ENCODE results near the gene MFSD6. TPM values are rescaled to one million over a fixed set of nuclear protein-coding genes. Genes with fewer than 3 reads are reported as not detected.
"Not testable (repeated sequence)": the region's sequence is repeated elsewhere in the genome, so short reads cannot be mapped to it uniquely, and the experiment has no call there.

Gene MFSD6
- total RNA-seq, 1 experiment from 2014 or later = 0.53 TPM

GRCh38 chr2:190466819-190467446, 58.8 kb downstream of the MFSD6 start:
- H3K27me3 ChIP-seq = no peaks in the 10 kb centered on the region
- no peaks in the 10 kb centered on the region for H3K9me3 ChIP-seq
- DNase-seq = no peak
- H3K36me3 ChIP-seq = no peaks in the 10 kb centered on the region
- H3K4me3 ChIP-seq = no peak overlapping the region

- peak; percentile 28 for DNase-seq
- Histone ChIP-seq H3K9me3 (0 out of 2 replicates have a peak, but pooled peaks cover 2% of the 10 kb centered on the region), H3K36me3 (no peaks in the 10 kb centered on the region), H3K27me3 (no peaks in the 10 kb centered on the region), H3K4me3 (no peak overlapping the region)
Observed at GRCh38 chr2:190467575-190468083, 59.5 kb downstream of the MFSD6 start.

- not testable (repeated sequence) for H3K36me3 ChIP-seq, H3K27me3 ChIP-seq, H3K4me3 ChIP-seq, H3K9me3 ChIP-seq
- peak; percentile 24 for DNase-seq
Observed at GRCh38 chr2:190468354-190468753, 60.2 kb downstream of the MFSD6 start.

- Histone ChIP-seq H3K4me3 (no peak overlapping the region), H3K27me3 (no peaks in the 10 kb centered on the region), H3K36me3 (no peaks in the 10 kb centered on the region), H3K9me3 (peaks cover 5% of the 10 kb centered on the region; the same call in 1 of the 2 replicates)
- peak; percentile 82 for DNase-seq
Observed at GRCh38 chr2:190468814-190469569, 60.8 kb downstream of the MFSD6 start.

- Histone ChIP-seq H3K4me3 (no peak overlapping the region), H3K36me3 (no peaks in the 10 kb centered on the region), H3K9me3 (peaks cover 5% of the 10 kb centered on the region; the same call in 1 of the 2 replicates), H3K27me3 (no peaks in the 10 kb centered on the region)
- DNase-seq = peak; percentile 32
Observed at GRCh38 chr2:190469771-190470170, 61.6 kb downstream of the MFSD6 start.

GRCh38 chr2:190470256-190470826, 62.2 kb downstream of the MFSD6 start:
- H3K27me3 ChIP-seq = no peaks in the 10 kb centered on the region
- DNase-seq = no peak
- peaks cover 5% of the 10 kb centered on the region; the same call in 1 of the 2 replicates for H3K9me3 ChIP-seq
- H3K36me3 ChIP-seq = no peaks in the 10 kb centered on the region
- H3K4me3 ChIP-seq = no peak overlapping the region

- Histone ChIP-seq H3K9me3 (peaks cover 3% of the 10 kb centered on the region; the same call in 1 of the 2 replicates), H3K27me3 (no peaks in the 10 kb centered on the region), H3K36me3 (no peaks in the 10 kb centered on the region), H3K4me3 (no peak overlapping the region)
- DNase-seq = no peak
Observed at GRCh38 chr2:190477661-190478454, 69.7 kb downstream of the MFSD6 start.

GRCh38 chr2:190478572-190479195, 70.5 kb downstream of the MFSD6 start:
- Histone ChIP-seq H3K4me3 (no peak overlapping the region), H3K9me3 (peaks cover 2% of the 10 kb centered on the region; the same call in 1 of the 2 replicates), H3K27me3 (no peaks in the 10 kb centered on the region), H3K36me3 (no peaks in the 10 kb centered on the region)
- DNase-seq = no peak

- Histone ChIP-seq H3K9me3 (no peaks in the 10 kb centered on the region), H3K27me3 (no peaks in the 10 kb centered on the region), H3K4me3 (no peak overlapping the region), H3K36me3 (no peaks in the 10 kb centered on the region)
- DNase-seq = no peak
Observed at GRCh38 chr2:190481339-190481738, 73.2 kb downstream of the MFSD6 start.

GRCh38 chr2:190482451-190482850, 74.3 kb downstream of the MFSD6 start:
- DNase-seq = no peak
- Histone ChIP-seq H3K27me3 (no peaks in the 10 kb centered on the region), H3K4me3 (no peak overlapping the region), H3K9me3 (0 out of 2 replicates have a peak, but pooled peaks cover 2% of the 10 kb centered on the region), H3K36me3 (no peaks in the 10 kb centered on the region)

GRCh38 chr2:190486037-190486623, 78.0 kb downstream of the MFSD6 start:
- DNase-seq = peak; percentile 24
- 0 out of 2 replicates have a peak, but pooled peaks cover 3% of the 10 kb centered on the region for H3K9me3 ChIP-seq
- no peak overlapping the region for H3K4me3 ChIP-seq
- H3K36me3 ChIP-seq = no peaks in the 10 kb centered on the region; the same call in 1 of the 2 replicates
- no peaks in the 10 kb centered on the region for H3K27me3 ChIP-seq

- H3K27me3 ChIP-seq = no peaks in the 10 kb centered on the region
- H3K9me3 ChIP-seq = peaks cover 9% of the 10 kb centered on the region; the same call in 1 of the 2 replicates
- H3K4me3 ChIP-seq = no peak overlapping the region
- H3K36me3 ChIP-seq = no peaks in the 10 kb centered on the region; the same call in none of the 2 replicates
- DNase-seq = no peak
Observed at GRCh38 chr2:190488516-190489233, 80.5 kb downstream of the MFSD6 start.

GRCh38 chr2:190489475-190489874, 81.3 kb downstream of the MFSD6 start:
- H3K36me3 ChIP-seq = no peaks in the 10 kb centered on the region; the same call in none of the 2 replicates
- no peak overlapping the region for H3K4me3 ChIP-seq
- DNase-seq = no peak
- H3K9me3 ChIP-seq = peaks cover 9% of the 10 kb centered on the region; the same call in 1 of the 2 replicates
- H3K27me3 ChIP-seq = no peaks in the 10 kb centered on the region

GRCh38 chr2:190490502-190490901, 82.3 kb downstream of the MFSD6 start:
- Histone ChIP-seq H3K36me3 (no peaks in the 10 kb centered on the region; the same call in none of the 2 replicates), H3K4me3 (no peak overlapping the region), H3K27me3 (no peaks in the 10 kb centered on the region), H3K9me3 (peaks cover 9% of the 10 kb centered on the region; the same call in 1 of the 2 replicates)
- no peak for DNase-seq

- H3K27me3 ChIP-seq = no peaks in the 10 kb centered on the region
- no peak for DNase-seq
- peaks cover 6% of the 10 kb centered on the region; the same call in 1 of the 2 replicates for H3K9me3 ChIP-seq
- H3K4me3 ChIP-seq = no peak overlapping the region
- no peaks in the 10 kb centered on the region; the same call in none of the 2 replicates for H3K36me3 ChIP-seq
Observed at GRCh38 chr2:190493095-190493494, 84.9 kb downstream of the MFSD6 start.

Measured in MG63 (cell line).